Activated gamma-delta T cell (primary cell): ENCODE data around the gene SEMG1.

ENCODE experiments used
- DNase-seq: peaks from one replicate; lab custom pipeline; 2025; lab: John Stamatoyannopoulos, UW

SEMG1 gene

GRCh38 chr20:45221076-45221475 is 14.2 kb downstream of the SEMG1 start, which contains the start of gene SEMG2:
Gene SEMG2 (plus strand): TSS chr20:45221373. CDS start chr20:45221390, 17 bp downstream.
- DNase-seq: no peak

- DNase-seq: no peak
Measured at GRCh38 chr20:45223136-45223535, 16.3 kb downstream of the SEMG1 start.

- no peak for DNase-seq
Measured at GRCh38 chr20:45226287-45226686, 19.5 kb downstream of the SEMG1 start.

DNA sequence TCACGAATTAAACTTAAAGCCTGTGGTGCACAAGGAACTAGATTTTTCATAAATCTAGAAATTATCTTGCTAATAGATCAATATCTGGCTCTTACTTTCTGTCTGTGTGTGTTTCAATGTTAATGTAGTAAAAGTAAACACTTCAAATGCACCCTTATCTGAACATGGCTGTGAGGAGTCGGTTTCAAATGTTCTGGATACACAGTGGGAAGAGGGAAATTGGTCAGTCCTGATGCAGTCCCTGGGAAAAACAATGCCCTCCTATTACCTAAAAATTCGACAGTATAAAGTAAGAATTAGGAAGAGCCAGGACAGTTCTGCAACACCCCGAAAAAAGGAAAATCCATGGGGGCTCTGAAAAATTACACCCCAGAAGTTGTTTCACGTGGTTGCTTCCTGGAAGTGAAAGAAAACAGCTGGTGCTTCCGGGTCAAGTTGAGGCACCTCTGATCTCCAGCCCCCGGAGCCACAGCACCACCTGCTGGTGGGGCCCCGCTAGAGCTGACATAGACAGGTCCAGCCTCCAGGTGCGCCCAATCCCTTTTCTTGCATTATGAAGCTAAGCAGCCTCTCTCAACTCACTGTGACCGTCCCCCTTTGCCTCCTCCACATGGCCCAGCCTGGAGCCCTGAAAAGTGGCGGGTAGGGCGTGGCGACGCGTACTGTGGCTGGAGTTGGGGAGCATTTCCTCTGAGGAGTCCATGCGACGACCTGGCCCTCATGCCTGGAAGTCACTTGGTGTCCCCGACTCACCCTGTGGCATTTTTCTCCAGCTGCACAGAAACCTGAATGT is 22.6 kb downstream of the SEMG1 start:
- DNase-seq: no peak

DNA sequence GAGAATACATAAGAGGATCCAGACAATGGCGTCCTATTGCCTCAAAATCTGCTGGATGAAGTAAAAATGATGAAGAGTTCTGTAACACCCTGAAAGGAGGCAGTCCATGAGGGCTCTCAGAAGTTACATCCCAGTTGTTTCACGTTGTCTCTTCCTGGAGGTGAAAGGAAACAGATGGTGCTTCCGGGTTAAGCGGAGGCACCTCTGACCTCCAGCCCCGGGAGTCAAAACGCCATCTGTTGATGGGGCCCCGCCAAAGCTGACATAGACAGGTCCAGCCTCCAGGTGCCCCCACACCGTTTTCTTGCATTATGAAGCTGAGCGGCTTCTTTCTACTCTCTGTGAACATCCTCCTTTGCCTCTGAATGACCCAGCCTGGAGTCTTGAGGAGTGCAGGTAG is 23.8 kb downstream of the SEMG1 start:
- DNase-seq: no peak

GRCh38 chr20:45235995-45236394 is 29.2 kb downstream of the SEMG1 start:
- DNase-seq: no peak

- no peak for DNase-seq
Measured at GRCh38 chr20:45238139-45238538, 31.3 kb downstream of the SEMG1 start.

- DNase-seq: no peak
Measured at GRCh38 chr20:45246109-45246508, 39.3 kb downstream of the SEMG1 start.

- no peak for DNase-seq
Measured at GRCh38 chr20:45247865-45248264, 41.0 kb downstream of the SEMG1 start.

GRCh38 chr20:45248609-45249008 is 41.8 kb downstream of the SEMG1 start:
- DNase-seq: no peak

DNA sequence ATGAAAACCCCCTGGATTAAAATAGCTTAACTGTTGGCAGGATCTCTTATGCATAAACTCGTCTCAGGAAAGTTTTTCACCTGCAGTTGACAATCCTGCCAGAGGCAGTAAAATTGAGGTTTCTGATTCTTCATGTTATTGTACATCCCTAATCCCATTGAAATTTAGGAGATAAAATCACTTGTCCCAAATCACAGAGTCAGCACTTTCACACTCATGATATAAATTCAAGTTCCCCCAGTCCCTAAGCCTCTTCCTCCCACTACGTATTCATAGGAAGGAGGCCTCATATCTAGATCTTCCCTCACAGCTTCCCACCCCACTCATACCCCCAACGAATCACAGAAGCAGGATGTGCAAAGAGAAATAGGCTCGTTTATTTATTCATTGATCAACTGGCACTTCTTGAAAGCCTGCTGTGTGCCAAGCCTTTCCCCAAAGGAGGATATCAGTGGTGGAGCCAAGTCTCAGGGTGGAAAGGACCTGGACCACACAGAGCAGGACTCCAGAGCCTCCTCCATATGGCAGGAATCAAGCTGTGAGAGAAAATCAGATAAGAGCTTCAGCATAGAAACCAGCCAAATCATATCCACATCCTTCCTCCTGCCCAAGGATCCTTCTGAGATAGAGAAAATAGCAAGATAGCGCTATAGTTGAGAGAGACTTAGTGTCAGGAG is 45.2 kb downstream of the SEMG1 start:
- no peak for DNase-seq

DNA sequence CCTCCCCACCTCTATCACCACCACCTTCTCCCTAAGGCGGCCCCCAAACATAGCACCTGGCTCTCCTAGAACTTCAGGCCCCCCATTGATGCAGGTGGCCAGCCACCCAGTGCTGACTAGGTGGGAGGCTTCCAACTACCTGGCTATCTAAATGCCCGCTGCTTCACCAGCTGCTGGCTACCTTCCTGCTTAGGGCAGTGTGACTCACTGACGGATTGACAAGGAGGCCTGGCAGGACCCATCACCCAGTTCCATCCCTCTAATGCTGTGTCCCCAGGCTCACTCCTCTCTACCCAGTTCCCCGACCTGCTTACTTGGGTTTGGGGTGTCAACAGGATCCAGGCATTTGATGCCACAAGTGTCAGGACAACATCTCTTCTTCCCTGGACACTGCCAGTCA is 46.4 kb downstream of the SEMG1 start:
- no peak for DNase-seq

- DNase-seq: no peak
Measured at GRCh38 chr20:45254383-45255262, 47.8 kb downstream of the SEMG1 start, which contains the start of gene SLPI. Gene SLPI (minus strand): TSS chr20:45254564. CDS start chr20:45254543, 21 bp downstream.

- DNase-seq: no peak
Measured at GRCh38 chr20:45257161-45257560, 50.3 kb downstream of the SEMG1 start.

GRCh38 chr20:45257711-45258110 is 50.9 kb downstream of the SEMG1 start:
- no peak for DNase-seq

DNA sequence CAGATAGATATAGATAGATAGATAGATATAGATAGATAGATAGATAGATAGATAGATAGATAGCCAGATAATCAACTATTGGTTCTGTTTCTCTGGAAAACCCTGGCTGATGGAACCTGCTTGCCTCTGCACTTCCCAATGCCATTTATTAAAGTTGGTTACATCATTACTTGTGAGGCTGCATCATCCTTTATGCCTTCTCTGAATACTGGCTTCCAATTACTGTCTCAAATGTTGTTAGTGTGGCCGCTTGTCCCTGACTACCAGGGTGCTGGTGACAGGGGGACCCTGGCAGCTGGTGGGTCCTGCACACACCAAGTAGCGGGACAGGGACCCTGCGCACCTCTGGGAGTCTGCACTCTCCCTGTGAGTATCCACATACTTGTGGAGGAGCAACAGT is 51.4 kb downstream of the SEMG1 start:
- no peak for DNase-seq

DNA sequence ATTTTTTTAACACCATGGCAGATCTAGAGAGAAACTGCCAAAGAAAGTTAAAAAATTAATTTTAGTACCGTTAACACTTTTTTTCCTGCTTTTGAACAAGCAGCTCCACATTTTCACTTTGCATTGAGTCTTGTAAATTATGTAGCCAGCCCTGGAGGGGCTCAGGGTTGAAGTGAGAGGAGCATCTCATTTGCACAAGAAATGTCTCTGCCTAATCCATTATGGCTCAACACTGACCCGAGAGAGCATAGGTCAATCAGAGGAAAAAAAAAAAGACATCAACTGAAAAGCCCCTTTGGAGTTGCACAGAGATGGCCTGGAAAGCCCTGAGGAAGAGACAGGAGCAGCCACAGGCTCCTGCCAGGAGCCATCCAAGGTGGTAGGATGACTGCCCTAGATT is 51.8 kb downstream of the SEMG1 start:
- no peak for DNase-seq
